Heart right ventricle (tissue), 16 donors: Measurements from ENCODE around the gene ADAM10. TPM values are rescaled to one million over a fixed set of nuclear protein-coding genes. Genes with fewer than 3 reads are reported as not detected.

Experiments used
- ATAC-seq, 8 donors: fragments of 200-7000 bp; cut with Tn5 transposase; one replicate each; pipeline ENCODE4 v1.9.1; 2020; ENCODE audit warnings: mild to moderate bottlenecking in 8 of 8, moderate library complexity in 8 of 8, moderate number of reproducible peaks in 1 of 8
- DNase-seq, 2 donors: peaks; one replicate each; pipeline ENCODE4 v3.0.0-alpha.2; 2020
- H3K27ac ChIP-seq, 10 donors: fragments of 200-600 bp; sonication (generic) in 2 of 10; one replicate each; pipeline versions ENCODE4 v1.5.0 to v1.8.0; 2020 to 2022; ENCODE audit warnings: mild to moderate bottlenecking in 3 of 10
- H3K27me3 ChIP-seq, 7 donors: fragments of 200-600 bp; one replicate each; pipeline ENCODE4 v1.8.0; 2021 to 2022; ENCODE audit warnings: mild to moderate bottlenecking in 2 of 7
- H3K36me3 ChIP-seq, 9 donors: fragments of 200-600 bp; sonication (generic) in 1 of 9; one replicate each; pipeline versions ENCODE4 v1.5.0 to v1.8.0; 2020 to 2022; ENCODE audit warnings: mild to moderate bottlenecking in 2 of 9
- H3K4me1 ChIP-seq, 9 donors: fragments of 200-600 bp; sonication (generic) in 1 of 9; one replicate each; pipeline versions ENCODE4 v1.5.0 to v1.8.0; 2020 to 2022; ENCODE audit warnings: mild to moderate bottlenecking in 4 of 9
- H3K4me3 ChIP-seq, 10 donors: fragments of 200-600 bp; sonication (generic) in 2 of 10; one replicate each; pipeline versions ENCODE4 v1.5.0 to v1.8.0; 2020 to 2022; ENCODE audit warnings: mild to moderate bottlenecking in 7 of 10, moderate library complexity in 2 of 10
- H3K9me3 ChIP-seq, 11 donors: fragments of 200-600 bp in 10 of 11; sonication (generic) in 2 of 11; one replicate each; pipeline versions ENCODE4 v1.5.0 to v1.8.0; 2013 to 2022; ENCODE audit warnings: mild to moderate bottlenecking in 2 of 11, control low read depth in 1 of 11, moderate library complexity in 1 of 11
- CTCF ChIP-seq, 9 donors: fragments of 200-600 bp; sonication (generic) in 2 of 9; IDR thresholded peaks; one replicate each; pipeline versions ENCODE4 v1.5.0 to v1.8.0; 2021 to 2022; ENCODE audit warnings: antibody characterized with exemption in 9 of 9, mild to moderate bottlenecking in 5 of 9, moderate library complexity in 1 of 9
- WGBS, 2 donors: extraction: QIAGEN DNeasy Blood & Tissue Kit; methylation state at CpG; one replicate each; pipeline ENCODE4 v1.1.7; 2013; ENCODE audit warnings: inconsistent platforms in 1 of 2; 5-methylcytosine and 5-hydroxymethylcytosine counted together
- intact Hi-C, 10 donors: fragments of 100-400 bp; cut with DNase I; formaldehyde crosslinking; loops; one replicate each; pipeline versions ENCODE4 v1.11.1 to v1.14.2; 2022
- polyA plus RNA-seq, 2 donors: library from polyadenylated mRNA; stranded (reverse); fragments of 200-250 nt; gene quantifications; one replicate each; pipeline ENCODE4 v1.2.3, GENCODE V29; 2013
- total RNA-seq, 10 donors: library from RNA; stranded (reverse); fragmentation: NEBNext Ultra II Directional in 3 of 10; extraction: Animal tissue kit (Norgen Biotek cat#: 25700) in 3 of 10; gene quantifications; one replicate each; pipeline versions ENCODE4 v1.2.1 to v1.2.4, GENCODE V29; 2021 to 2023
- donor health status: Arrhythmogenic right ventricular cardiomyopathy.
- donor health status: ischemic (EF 13 %, LVEDD 7.1; RV severe dilation, severe dysfunction).
- donor health status: healthy with polysubstance abuse.
- donor health status: DM: no; HTN: yes; CAD: no.
- donor health status: DM: no; HTN: no; CAD: no.
- donor health status: ischemic (EF 25% LVEDD 6.9; RV normal size, moderate dysfunction).
- donor health status: ischemic (EF 25% LVEDD 5.7; RV mildly dilated, moderate dysfunction).
- donor health status: healthy.
- donor health status: DM: yes; HTN: yes; CAD: no.
- donor health status: Ischemic cardiomyopathy.
- donor health status: ischemic (EF 35%, LVEDD 5.7; RV mildly dilated, moderate dysfunction).
- donor health status: nonischemic (EF 11% LVEDD 7.7; RV severe dilation, severe dysfunction).
- donor health status: DM: yes; HTN: yes; CAD: no.
- donor health status: PGD.
- donor health status: ischemic (EF 29% LVEDD 5.4; RV normal size, mild dysfunction).
- donor health status: nonischemic (EF 23%, LVEDD 6.1; RV moderate dilation, normal function).

ADAM10 gene
- total and polyA plus RNA-seq, 12 donors, result 10.2 to 110 (median 80.1) TPM

- TF ChIP-seq CTCF (IDR thresholded peaks at IDR 0.05), result no peak
- no peak for ATAC-seq
- Histone ChIP-seq H3K27me3 (no peaks in the 10 kb centered on the region), H3K27ac (no peak overlapping the region), H3K9me3 (no peaks in the 10 kb centered on the region), H3K4me3 (no peak overlapping the region), H3K4me1 (peaks cover 2 to 78% (median 56%) of the 10 kb centered on the region in 9 donors), H3K36me3 (peaks cover 0 to 8% (median 0%) of the 10 kb centered on the region in 9 donors)
- 93 to 94% methylated on average over 3 of the region's 3 CpGs for WGBS, 2 donors
- DNase-seq, result no peak
- intact Hi-C loops, result loop anchor here in 2 of 10 donors (5.0 to 10.0 kb wide), 2 partner anchors 33 to 331 kb away; no protein-coding TSS in a partner anchor
These were observed 25.9 kb upstream of the ADAM10 start for GRCh38 chr15:58775402-58775801.

GRCh38 chr15:58773024-58773423 lies 23.5 kb upstream of the ADAM10 start:
- no peak for TF ChIP-seq CTCF (IDR thresholded peaks at IDR 0.05)
- intact Hi-C loops, result loop anchor here in 3 of 10 donors (5.0 to 10.0 kb wide), 2 partner anchors 159 to 328 kb away; partner anchors contain the start of gene SLTM (in 3 of the 3)
- Histone ChIP-seq H3K27me3 (no peaks in the 10 kb centered on the region), H3K9me3 (no peaks in the 10 kb centered on the region), H3K27ac (peak overlapping the region in 7 of 10 donors; percentile 10 to 99 (median 96)), H3K4me3 (peak overlapping the region in 9 of 10 donors; percentile 77 to 100 (median 89)), H3K4me1 (peaks cover 2 to 70% (median 63%) of the 10 kb centered on the region in 9 donors), H3K36me3 (no peaks in the 10 kb centered on the region)
- ATAC-seq (no peak), DNase-seq (no peak)
- 46 to 51% methylated on average over 4 of the region's 4 CpGs for WGBS, 2 donors

GRCh38 chr15:58771621-58772250 lies 22.2 kb upstream of the ADAM10 start:
- no peaks in the 10 kb centered on the region for H3K36me3 ChIP-seq
- no peaks in the 10 kb centered on the region for H3K9me3 ChIP-seq
- H3K27ac ChIP-seq, result peak overlapping the region; percentile 89 to 99 (median 98)
- 0 to 1% methylated on average over 40 of the region's 40 CpGs for WGBS, 2 donors
- TF ChIP-seq CTCF (IDR thresholded peaks at IDR 0.05), result no peak
- H3K4me1 ChIP-seq, result peaks cover 2 to 59% (median 52%) of the 10 kb centered on the region in 9 donors
- intact Hi-C loops, result loop anchor here in 5 of 10 donors (1.0 to 10.0 kb wide), 6 partner anchors 21 to 327 kb away; partner anchors contain the start of genes SLTM (in 3 of the 5) and ADAM10 (in 2 of the 5)
- H3K27me3 ChIP-seq, result no peaks in the 10 kb centered on the region
- DNase-seq (peak; percentile 25 to 40), ATAC-seq (peak; percentile 10 to 67 (median 32))
- H3K4me3 ChIP-seq, result peak overlapping the region; percentile 77 to 100 (median 90)

GRCh38 chr15:58770857-58771620 lies 21.5 kb upstream of the ADAM10 start, which contains the start of gene MINDY2:
Gene MINDY2, plus strand, starts transcription at chr15:58771302. Its CDS starts 94 bp downstream, at chr15:58771396.
- H3K4me1 ChIP-seq, result peaks cover 2 to 52% (median 46%) of the 10 kb centered on the region in 9 donors
- ATAC-seq (peak; percentile 97 to 99 (median 98)), DNase-seq (peak; percentile 97 to 99)
- H3K27me3 ChIP-seq, result no peaks in the 10 kb centered on the region
- no peaks in the 10 kb centered on the region for H3K9me3 ChIP-seq
- peak within 1 kb of the TSS; percentile 89 to 99 (median 98) for H3K27ac ChIP-seq
- TF ChIP-seq CTCF (IDR thresholded peaks at IDR 0.05), result peak in 8 of 9 donors; percentile 0 to 55 (median 42)
- no peaks in the 10 kb centered on the region for H3K36me3 ChIP-seq
- 0 to 1% methylated on average over 74 to 75 of the region's 75 CpGs for WGBS, 2 donors
- H3K4me3 ChIP-seq, result peak within 1 kb of the TSS; percentile 77 to 100 (median 90)
- intact Hi-C loops, result loop anchor here in 5 of 10 donors (1.0 to 10.0 kb wide), 6 partner anchors 20 to 326 kb away; partner anchors contain the start of genes SLTM (in 3 of the 5) and ADAM10 (in 2 of the 5)
